Stimulated activated naive B cell treated with anti-CD40 and anti-IgM and Interleukin-4, amounts not matched to agents 10 μg/mL and 1 μg/mL and 100 μg/mL, for 72 hours (primary cell): Measurements from ENCODE around the gene KIRREL3.

Experiments
- ATAC-seq, 2 donors: fragments of 150-1000 bp; cut with Tn5 transposase; replicated peaks; 2 replicates each; pipeline ENCODE4 v1.10.0; 2021; ENCODE audit warnings: moderate library complexity in 1 of 2
- DNase-seq: peaks from one replicate; pipeline ENCODE4 v3.0.0; 2021
- H3K27ac Mint-ChIP-seq: one replicate; pipeline ENCODE4 v1.8.0; 2022; ENCODE audit warnings: mild to moderate bottlenecking, mixed read lengths
- H3K27me3 Mint-ChIP-seq, 2 donors: one replicate each; pipeline ENCODE4 v1.8.0; 2022; ENCODE audit warnings: mixed read lengths in 2 of 2
- H3K36me3 Mint-ChIP-seq, 2 donors: one replicate each; pipeline ENCODE4 v1.8.0; 2022; ENCODE audit warnings: mixed read lengths in 2 of 2, mild to moderate bottlenecking in 1 of 2
- H3K4me1 Mint-ChIP-seq, 2 donors: one replicate each; pipeline ENCODE4 v1.8.0; 2022; ENCODE audit warnings: mixed read lengths in 2 of 2, mild to moderate bottlenecking in 1 of 2
- H3K4me3 Mint-ChIP-seq, 2 donors: one replicate each; pipeline ENCODE4 v1.8.0; 2022; ENCODE audit warnings: mild to moderate bottlenecking in 2 of 2, mixed read lengths in 2 of 2, moderate library complexity in 1 of 2
- H3K9me3 Mint-ChIP-seq, 2 donors: one replicate each; pipeline ENCODE4 v1.8.0; 2022; ENCODE audit warnings: mixed read lengths in 2 of 2, mild to moderate bottlenecking in 1 of 2

Gene KIRREL3

DNA sequence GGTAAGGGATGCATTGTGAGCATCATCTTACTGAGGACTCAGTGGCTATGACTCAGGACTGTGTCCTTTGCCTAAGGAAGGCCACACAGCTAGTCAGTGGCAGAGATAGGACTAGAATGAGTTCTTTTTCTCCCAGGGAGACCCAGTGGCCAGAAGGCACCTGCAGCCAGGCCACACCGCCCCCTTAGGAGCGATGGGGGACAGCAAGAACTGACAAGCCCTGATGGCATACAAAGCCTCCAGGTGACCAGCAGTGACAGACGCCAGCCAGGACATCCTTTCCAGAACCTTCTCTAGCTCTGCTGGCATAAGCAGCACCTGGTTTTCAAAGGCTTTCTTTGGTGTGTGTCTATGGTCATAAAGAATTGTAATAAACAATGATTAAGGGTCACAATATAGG, 405.0 kb downstream of the KIRREL3 start:
- Mint-ChIP-seq H3K27ac (no peak overlapping the region), H3K9me3 (peaks cover 0 to 4% of the 10 kb centered on the region in 2 donors), H3K36me3 (no peaks in the 10 kb centered on the region), H3K4me3 (no peak overlapping the region), H3K4me1 (no peaks in the 10 kb centered on the region), H3K27me3 (peaks cover 3 to 10% of the 10 kb centered on the region in 2 donors)
- DNase-seq (no peak), ATAC-seq (no peak)

DNA sequence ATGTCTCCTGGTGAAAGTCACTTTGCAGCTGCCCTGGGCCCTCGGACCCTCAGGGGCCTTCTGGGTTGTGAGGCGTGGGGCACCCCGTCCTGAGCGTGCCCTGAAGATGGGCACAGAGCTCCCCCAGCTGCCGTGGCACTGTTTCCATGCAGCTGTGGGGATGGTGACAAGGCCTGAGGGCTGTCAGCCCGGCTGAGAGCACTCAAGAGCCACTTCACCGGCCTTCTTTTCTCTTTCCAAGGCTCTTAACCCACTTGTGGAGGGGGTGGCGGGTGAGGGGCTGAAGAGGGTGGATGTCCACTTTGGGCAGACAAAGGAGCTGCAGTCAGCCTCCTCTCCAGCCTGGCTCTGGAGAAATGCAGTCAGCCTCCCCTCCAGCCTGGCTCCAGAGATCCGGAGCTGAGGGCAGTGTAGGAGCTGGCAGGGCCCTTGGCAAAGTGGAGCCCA, 405.6 kb downstream of the KIRREL3 start:
- ATAC-seq, result no peak
- H3K27me3 Mint-ChIP-seq, result peaks cover 0 to 5% of the 10 kb centered on the region in 2 donors
- no peak overlapping the region for H3K27ac Mint-ChIP-seq
- peaks cover 0 to 4% of the 10 kb centered on the region in 2 donors for H3K9me3 Mint-ChIP-seq
- H3K36me3 Mint-ChIP-seq, result no peaks in the 10 kb centered on the region
- no peaks in the 10 kb centered on the region for H3K4me1 Mint-ChIP-seq
- H3K4me3 Mint-ChIP-seq, result no peak overlapping the region
- no peak for DNase-seq

DNA sequence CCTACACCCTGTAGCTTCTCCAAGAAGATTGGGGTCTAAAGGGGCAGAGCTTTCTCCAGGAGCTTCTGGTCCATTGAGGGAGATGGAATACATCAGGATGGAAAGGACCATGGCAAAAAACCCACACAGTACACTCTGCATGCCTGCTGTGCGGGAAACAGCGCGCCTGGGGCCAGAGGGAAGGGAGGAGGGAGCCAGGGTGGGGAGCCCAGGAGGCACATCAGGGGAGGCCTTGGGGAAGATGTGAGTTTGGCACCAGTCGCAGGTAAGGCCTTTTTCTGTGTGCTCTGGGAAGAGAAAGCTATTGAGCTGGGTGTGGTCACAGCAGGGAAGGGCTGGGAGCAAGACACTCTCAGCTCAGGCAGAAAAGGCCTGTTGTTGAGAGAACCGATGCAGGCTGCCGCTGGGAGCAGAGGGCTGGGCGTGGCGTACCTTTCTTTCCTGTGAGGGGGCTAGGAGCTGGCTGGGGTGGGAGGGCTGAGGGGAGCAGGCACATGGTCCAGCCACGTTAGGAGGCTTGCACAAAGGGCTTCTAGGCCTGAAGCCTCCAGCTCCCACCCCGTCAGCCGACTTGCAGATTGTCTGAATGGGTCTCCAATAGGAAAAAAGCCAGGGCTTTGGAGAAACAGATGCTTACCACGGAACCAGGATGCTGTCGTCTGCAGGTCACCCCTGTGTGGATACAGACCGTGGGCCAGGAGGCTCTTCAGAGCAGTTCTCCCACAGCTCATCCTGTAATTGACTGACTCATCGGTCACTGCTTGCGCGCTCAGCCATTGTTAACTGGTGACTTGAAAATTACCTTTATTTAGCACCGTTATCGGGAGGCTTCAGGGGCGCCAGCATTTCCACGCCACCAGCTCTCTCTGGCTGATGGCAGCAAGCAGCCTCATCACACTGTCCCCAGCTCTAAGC, 407.8 kb downstream of the KIRREL3 start:
- Mint-ChIP-seq H3K27me3 (peaks cover 0 to 1% of the 10 kb centered on the region in 2 donors), H3K9me3 (no peaks in the 10 kb centered on the region), H3K27ac (no peak overlapping the region), H3K4me1 (no peaks in the 10 kb centered on the region), H3K4me3 (no peak overlapping the region), H3K36me3 (no peaks in the 10 kb centered on the region)
- DNase-seq (no peak), ATAC-seq (no peak)

DNA sequence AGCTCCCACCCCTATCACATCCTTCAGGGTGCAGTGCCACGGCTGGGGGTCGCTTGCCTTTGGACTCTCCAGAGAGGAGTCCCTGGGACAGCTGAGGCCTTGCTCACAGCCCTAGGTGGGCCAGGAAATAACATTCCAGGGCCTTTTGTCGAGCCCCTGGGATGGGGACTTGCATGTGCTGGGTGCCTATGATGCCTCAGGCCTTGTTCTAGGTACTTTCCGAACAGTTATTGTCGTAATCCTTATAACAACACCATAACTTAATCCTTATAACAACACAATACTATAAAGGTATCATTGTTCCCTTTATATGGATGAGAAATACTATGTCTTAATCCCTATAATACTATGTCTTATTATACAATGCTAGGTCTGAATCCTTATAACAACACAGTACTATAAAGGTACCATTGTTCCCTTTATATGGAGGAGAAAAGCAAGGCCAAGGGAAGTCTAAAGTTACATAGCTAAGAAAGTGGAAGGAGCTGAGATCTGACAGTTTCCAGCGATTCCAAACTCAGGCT, 408.5 kb downstream of the KIRREL3 start:
- Mint-ChIP-seq H3K27me3 (no peaks in the 10 kb centered on the region), H3K27ac (no peak overlapping the region), H3K36me3 (no peaks in the 10 kb centered on the region)

DNA sequence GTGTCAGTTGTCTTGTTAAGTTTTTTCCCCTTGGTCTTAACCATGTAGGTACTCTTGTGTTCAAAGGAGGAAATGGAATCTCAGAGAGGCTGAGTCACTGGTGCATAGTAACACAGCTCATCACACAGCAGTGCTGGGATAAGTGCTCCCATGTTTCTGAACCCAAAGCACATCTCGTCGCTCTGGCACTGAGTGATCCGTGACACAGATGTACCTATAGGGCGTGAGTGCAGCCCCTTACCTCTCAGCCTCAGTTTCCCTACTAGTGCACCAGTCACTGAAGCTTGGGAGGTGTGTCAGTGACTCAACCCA, 411.1 kb downstream of the KIRREL3 start:
- Mint-ChIP-seq H3K36me3 (no peaks in the 10 kb centered on the region), H3K27ac (no peak overlapping the region), H3K27me3 (no peaks in the 10 kb centered on the region), H3K9me3 (no peaks in the 10 kb centered on the region), H3K4me1 (no peaks in the 10 kb centered on the region), H3K4me3 (no peak overlapping the region)
- DNase-seq (no peak), ATAC-seq (no peak)

More for the DNA sequence above, 408.5 kb downstream of the KIRREL3 start:
- Mint-ChIP-seq H3K4me3 (no peak overlapping the region), H3K4me1 (no peaks in the 10 kb centered on the region), H3K9me3 (no peaks in the 10 kb centered on the region)
- no peak for DNase-seq
- no peak for ATAC-seq

DNA sequence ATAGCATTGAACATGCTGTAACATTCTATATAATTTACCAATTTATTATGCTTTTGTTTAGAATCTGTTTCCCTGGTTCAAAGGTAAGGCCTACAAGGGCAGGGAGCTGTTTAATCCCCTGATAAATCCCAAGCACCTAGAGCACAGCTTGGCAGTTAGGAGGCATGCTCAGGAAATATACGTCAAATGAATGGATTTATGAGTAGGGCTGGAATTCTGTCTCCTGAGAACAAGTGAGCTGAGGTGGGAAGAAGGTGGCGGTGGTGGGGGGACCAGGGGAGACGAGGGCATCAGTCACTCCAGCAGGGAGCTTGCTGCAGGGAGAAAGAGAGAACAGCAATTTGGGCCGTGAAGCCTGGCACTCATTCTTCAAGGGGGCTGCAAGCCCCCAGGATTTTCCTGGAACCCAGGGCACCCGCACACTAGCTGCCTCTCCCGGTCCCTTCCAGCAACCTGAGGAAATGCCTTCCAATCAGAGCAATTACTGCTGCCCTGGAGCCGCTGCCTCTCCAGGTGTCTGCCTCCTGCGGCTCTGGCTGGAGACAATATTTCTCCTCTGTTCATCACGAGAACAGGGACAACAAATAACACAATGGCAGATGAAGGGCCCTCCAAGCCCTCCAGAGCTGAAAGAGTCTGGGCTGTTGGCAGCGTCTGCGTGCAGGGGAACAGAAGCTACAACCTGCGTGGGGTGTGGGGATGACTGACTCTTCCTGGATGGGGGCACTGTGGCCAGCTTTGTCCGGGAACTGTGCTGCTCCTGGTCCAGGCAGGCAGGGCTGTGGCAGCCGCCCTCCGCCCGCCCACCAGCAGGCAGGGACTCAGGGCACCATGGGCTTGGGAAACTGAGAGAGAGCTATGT, 411.7 kb downstream of the KIRREL3 start:
- no peak for ATAC-seq
- Mint-ChIP-seq H3K9me3 (no peaks in the 10 kb centered on the region), H3K27ac (no peak overlapping the region), H3K36me3 (no peaks in the 10 kb centered on the region), H3K27me3 (no peaks in the 10 kb centered on the region), H3K4me3 (no peak overlapping the region), H3K4me1 (no peaks in the 10 kb centered on the region)
- DNase-seq, result no peak

DNA sequence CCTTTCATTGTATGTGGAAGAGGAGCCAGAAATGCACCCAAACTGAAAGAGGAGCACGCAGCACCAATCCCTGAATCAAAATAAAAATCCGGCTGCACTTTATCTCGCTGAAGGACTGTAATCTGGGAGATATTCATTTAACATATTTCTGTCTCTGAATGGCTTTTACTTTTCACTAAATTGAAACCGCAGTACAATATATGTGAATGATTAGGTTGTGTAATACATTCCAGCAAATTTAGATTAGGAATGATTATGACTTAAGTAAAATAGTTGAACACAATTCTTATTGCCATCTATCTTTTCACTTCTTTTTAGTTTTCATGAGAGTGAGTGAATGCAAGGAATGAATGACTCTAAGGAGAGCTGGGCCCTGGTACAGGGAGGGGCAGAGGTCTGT, 413.0 kb downstream of the KIRREL3 start:
- H3K4me3 Mint-ChIP-seq, result no peak overlapping the region
- no peaks in the 10 kb centered on the region for H3K36me3 Mint-ChIP-seq
- no peak overlapping the region for H3K27ac Mint-ChIP-seq
- H3K9me3 Mint-ChIP-seq, result no peaks in the 10 kb centered on the region
- ATAC-seq (no peak), DNase-seq (no peak)
- no peaks in the 10 kb centered on the region for H3K27me3 Mint-ChIP-seq
- H3K4me1 Mint-ChIP-seq, result no peaks in the 10 kb centered on the region

DNA sequence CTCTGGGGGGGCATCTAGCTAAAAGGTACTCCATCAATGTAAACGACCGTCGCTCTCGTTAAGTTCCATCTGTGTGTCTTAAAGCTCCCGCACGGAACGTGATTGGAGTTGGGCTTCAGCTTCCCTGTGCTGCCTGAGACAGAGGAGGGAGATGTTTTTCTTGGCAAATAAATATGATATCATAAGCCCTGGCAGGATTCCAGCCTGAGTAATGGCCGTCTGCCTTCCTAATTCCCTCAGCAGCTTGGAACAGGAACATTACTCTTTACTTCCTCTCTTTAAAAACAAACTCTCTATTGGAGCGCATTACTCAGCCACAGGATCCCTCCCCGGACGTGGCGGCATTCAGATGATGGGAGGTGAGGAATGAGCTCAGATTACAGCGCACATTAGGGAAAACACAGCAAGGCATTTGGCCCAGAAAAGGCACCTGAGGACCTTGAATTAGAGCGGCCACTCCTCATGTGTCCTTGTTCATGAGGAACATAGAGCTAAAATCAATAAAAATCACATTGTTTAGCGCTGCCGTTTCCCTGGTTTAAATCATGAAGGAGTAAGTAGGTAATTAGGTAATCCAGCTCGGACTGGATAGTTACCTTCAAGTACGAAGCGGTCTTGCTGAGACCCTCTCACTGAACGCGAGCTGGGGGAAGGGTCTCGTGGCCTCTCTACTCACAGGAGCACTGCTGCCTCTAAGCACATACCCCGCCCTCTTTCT, 414.6 kb downstream of the KIRREL3 start:
- no peaks in the 10 kb centered on the region for H3K9me3 Mint-ChIP-seq
- no peak overlapping the region for H3K27ac Mint-ChIP-seq
- no peak for DNase-seq
- H3K4me1 Mint-ChIP-seq, result no peaks in the 10 kb centered on the region
- no peaks in the 10 kb centered on the region for H3K36me3 Mint-ChIP-seq
- H3K4me3 Mint-ChIP-seq, result no peak overlapping the region
- no peaks in the 10 kb centered on the region for H3K27me3 Mint-ChIP-seq
- ATAC-seq, result no peak

DNA sequence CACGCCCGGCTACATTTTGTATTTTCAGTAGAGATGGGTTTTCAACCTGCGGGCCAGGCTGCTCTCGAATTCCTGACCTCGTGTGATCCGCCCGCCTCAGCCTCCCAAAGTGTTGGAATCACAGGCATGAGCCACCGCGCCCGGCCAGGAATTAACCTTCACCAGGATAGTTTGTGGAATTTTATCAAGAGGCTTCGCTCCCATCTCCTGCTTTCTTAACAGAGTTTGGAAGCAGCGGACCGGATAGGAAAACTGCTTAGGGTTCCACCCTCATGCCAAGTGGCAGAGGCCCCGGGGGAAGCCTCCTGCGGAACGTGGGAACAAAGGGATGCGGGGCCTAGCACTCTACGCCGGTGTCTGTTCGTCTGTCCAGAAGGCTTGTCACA, 415.2 kb downstream of the KIRREL3 start:
- Mint-ChIP-seq H3K36me3 (no peaks in the 10 kb centered on the region), H3K9me3 (no peaks in the 10 kb centered on the region), H3K27ac (no peak overlapping the region), H3K4me3 (no peak overlapping the region), H3K27me3 (no peaks in the 10 kb centered on the region), H3K4me1 (no peaks in the 10 kb centered on the region)
- no peak for ATAC-seq
- DNase-seq, result no peak

DNA sequence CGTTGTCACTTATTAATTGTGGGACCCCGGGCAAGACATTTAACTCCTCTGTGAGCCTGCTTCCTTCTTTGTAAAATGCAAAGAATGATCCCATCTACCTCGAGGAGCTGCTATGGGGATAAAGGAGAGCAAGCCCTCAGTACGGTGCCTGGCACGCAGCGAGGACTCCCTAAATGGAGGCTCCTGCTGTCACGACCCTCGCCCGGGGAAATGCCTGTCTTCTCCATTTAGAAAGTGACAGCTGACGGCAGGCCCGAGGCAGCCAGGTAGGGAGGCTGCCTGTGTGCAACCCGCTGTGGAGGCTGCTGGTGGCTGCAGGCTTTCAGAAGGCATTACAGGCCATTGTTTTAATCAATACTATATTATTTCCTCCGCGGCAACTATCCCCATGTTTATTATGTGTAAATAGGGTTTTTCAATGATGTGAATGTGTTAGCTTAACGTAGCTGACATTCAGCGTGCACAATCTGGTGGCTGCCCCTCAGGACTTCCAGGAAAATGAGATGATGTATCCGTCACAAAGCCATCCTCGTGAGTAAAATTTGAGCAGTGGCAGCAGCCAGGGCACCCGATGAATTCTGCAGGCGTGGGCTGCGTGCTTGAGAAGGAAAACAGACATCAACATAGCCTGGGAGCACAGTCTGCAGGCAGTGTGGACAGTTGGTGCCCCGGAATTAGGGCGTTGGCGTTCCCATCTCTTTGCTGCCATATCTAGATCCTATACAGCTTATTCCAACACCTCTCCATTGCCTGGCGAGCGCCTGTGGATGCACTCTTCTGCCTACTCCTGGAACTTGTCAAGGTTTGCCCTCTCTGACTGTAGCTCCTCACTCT, 416.8 kb downstream of the KIRREL3 start:
- no peaks in the 10 kb centered on the region for H3K4me1 Mint-ChIP-seq
- H3K27ac Mint-ChIP-seq, result no peak overlapping the region
- no peak for ATAC-seq
- DNase-seq, result no peak
- no peak overlapping the region for H3K4me3 Mint-ChIP-seq
- H3K36me3 Mint-ChIP-seq, result no peaks in the 10 kb centered on the region
- no peaks in the 10 kb centered on the region for H3K27me3 Mint-ChIP-seq
- no peaks in the 10 kb centered on the region for H3K9me3 Mint-ChIP-seq

DNA sequence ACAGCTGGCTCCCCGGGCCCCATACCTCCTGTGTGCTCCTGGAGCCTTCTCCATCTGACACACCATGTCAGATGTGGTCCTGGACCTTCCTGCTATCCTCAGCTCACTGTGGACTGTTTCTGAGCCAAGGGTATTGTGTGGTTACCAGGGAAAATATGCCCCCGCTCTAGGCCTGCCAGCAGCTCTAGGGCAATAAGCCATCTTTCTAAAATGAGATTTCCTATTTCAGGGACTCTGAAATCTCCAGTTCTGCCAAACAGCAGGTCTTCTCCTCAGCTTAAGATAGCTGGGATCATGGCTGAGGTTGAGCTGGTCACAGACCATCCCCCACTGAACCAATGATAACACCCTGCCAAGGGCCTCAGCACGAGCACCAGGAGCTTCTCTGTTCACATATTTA, 417.5 kb downstream of the KIRREL3 start:
- peaks cover 0 to 2% of the 10 kb centered on the region in 2 donors for H3K27me3 Mint-ChIP-seq
- H3K27ac Mint-ChIP-seq, result no peak overlapping the region
- H3K4me3 Mint-ChIP-seq, result no peak overlapping the region
- H3K36me3 Mint-ChIP-seq, result no peaks in the 10 kb centered on the region
- ATAC-seq, result no peak
- no peak for DNase-seq
- no peaks in the 10 kb centered on the region for H3K4me1 Mint-ChIP-seq
- no peaks in the 10 kb centered on the region for H3K9me3 Mint-ChIP-seq

DNA sequence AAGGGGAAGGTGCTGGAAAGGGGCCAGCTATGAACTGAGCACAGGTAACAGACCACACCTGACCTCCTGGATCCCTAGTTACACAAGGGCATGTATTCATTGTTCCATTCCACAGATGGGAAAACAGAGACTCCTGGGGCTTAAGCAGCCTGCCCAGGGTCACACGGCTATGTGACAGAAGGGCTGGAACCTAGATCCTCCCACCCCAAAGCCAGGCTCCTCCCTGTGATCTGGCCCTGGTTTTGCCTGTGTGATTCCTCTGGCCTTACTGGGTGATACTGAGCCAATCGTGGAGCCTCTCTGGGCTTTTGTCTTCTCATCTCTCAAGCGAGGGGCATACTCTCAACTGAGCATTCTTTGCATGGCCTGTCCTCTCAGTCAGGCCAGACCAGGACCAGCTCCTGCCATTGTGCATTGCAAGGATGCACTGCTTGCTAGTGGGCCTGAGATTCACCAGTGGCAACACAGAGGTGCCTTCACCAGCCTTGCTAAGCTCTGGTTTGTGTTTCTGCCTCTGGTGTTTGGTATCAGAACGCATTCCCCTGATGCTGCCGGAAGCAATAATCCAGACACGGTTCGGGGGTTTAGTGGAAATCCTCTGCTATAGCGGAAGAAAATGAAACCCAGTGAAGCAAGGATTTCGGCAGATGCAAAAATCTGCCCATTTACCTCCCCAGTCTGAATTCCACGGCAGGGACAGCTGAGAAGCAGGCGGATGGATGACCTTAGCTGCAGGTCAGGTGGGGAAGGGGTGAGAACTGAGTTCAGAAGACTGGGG, 418.5 kb downstream of the KIRREL3 start:
- no peaks in the 10 kb centered on the region for H3K9me3 Mint-ChIP-seq
- H3K27me3 Mint-ChIP-seq, result peaks cover 0 to 5% of the 10 kb centered on the region in 2 donors
- no peak overlapping the region for H3K27ac Mint-ChIP-seq
- no peak for ATAC-seq
- H3K36me3 Mint-ChIP-seq, result no peaks in the 10 kb centered on the region
- no peak overlapping the region for H3K4me3 Mint-ChIP-seq
- no peaks in the 10 kb centered on the region for H3K4me1 Mint-ChIP-seq
- no peak for DNase-seq

DNA sequence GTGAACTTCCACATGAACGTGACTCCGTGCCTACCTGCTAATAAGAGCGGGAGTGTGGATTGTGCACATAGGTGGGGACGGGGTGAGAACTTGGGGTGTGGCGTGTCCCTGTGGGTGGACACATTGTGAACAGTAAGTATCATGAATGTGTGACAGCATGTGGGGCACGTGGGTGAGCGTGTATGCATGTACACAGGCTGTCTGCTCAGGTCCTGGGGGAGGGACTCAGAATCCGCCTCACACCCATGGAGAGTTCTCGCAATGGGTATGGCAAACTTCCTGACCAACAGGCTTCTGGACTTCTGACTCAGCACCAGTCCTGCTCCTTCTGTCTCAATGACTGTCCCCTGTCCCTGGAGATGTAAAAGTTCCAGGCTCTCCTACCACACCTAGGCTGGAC, 422.1 kb downstream of the KIRREL3 start:
- ATAC-seq (no peak), DNase-seq (no peak)
- no peaks in the 10 kb centered on the region for H3K9me3 Mint-ChIP-seq
- H3K4me1 Mint-ChIP-seq, result no peaks in the 10 kb centered on the region
- H3K27me3 Mint-ChIP-seq, result peaks cover 0 to 5% of the 10 kb centered on the region in 2 donors
- H3K36me3 Mint-ChIP-seq, result no peaks in the 10 kb centered on the region
- no peak overlapping the region for H3K27ac Mint-ChIP-seq
- H3K4me3 Mint-ChIP-seq, result no peak overlapping the region
